Thoracic aorta (tissue), 2 donors: Measurements from ENCODE around the gene UGT1A6. TPM values are rescaled to one million over a fixed set of nuclear protein-coding genes. Genes with fewer than 3 reads are reported as not detected.
"Not testable (repeated sequence)": the region's sequence is repeated elsewhere in the genome, so short reads cannot be mapped to it uniquely, and the experiment has no call there.

ENCODE experiments used
- ATAC-seq: fragments of 150-250 bp; one replicate; pipeline ENCODE4 v1.8.0; 2017; ENCODE audit warnings: low read depth; ENCODE audit not compliant: insufficient number of reproducible peaks, low FRiP score
- DNase-seq: peaks from one replicate; pipeline ENCODE4 v3.0.0-alpha.2; 2020; ENCODE audit warnings: low spot score
- H3K27ac ChIP-seq, 2 donors: fragments of 200-600 bp; sonication (generic); 1 replicate in 1 of 2; 2 replicates in 1 of 2; pipeline ENCODE4 v1.5.1; 2016; ENCODE audit warnings: mild to moderate bottlenecking in 2 of 2, moderate library complexity in 2 of 2
- H3K27me3 ChIP-seq: fragments of 200-600 bp; sonication (generic); replicated peaks from 2 replicates; pipeline ENCODE4 v1.6.0; 2016; ENCODE audit warnings: mild to moderate bottlenecking; ENCODE audit not compliant: insufficient read depth
- H3K36me3 ChIP-seq: fragments of 200-600 bp; sonication (generic); one replicate; pipeline ENCODE4 v1.5.1; 2016
- H3K4me1 ChIP-seq, 2 donors: fragments of 200-600 bp; sonication (generic); 1 replicate in 1 of 2; 2 replicates in 1 of 2; pipeline versions ENCODE4 v1.5.1 to v1.6.0; 2016; ENCODE audit warnings: low read depth in 2 of 2, mild to moderate bottlenecking in 1 of 2; ENCODE audit not compliant: control insufficient read depth in 1 of 2
- H3K4me3 ChIP-seq: fragments of 200-600 bp; sonication (generic); 2 replicates; pipeline ENCODE4 v1.5.1; 2016; ENCODE audit warnings: mild to moderate bottlenecking
- H3K9me3 ChIP-seq: fragments of 200-600 bp; sonication (generic); 2 replicates; pipeline ENCODE4 v1.5.1; 2016
- total RNA-seq, 2 donors: library from RNA; depleted of rRNA; stranded (reverse); fragments of >200 nt; gene quantifications; one replicate each; pipeline versions ENCODE4 v1.1.0 to v1.2.3, GENCODE V29; 2016
- TF ChIP-seq, protein P1 (sequence below): fragments of 200-600 bp; sonication (generic); IDR thresholded peaks from one replicate; pipeline ENCODE4 v1.5.1; 2019; ENCODE audit warnings: antibody characterized with exemption

UGT1A6 gene
- total RNA-seq, 2 donors from 2014 or later, result not detected

DNA sequence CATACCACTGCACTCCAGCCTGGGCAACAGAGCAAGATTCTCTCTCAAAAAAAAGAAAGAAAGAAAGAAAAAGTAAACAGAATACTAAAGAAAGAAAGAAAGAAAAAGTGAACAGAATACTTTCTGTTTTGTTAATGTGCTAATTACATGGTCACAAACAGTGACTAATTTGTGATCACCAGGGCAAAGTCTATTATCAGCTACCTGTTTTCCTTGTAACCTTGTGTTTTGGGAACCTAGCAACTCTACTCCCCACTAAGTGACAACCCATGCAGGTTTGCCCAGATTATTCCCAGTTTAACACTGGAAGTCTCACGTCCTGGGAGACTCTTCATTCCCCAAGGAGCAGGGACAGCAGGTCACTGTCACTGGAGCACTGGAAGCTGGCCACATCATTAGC, 37.6 kb upstream of the UGT1A6 start:
- H3K27me3 ChIP-seq, result no peaks in the 10 kb centered on the region
- H3K4me3 ChIP-seq, result no peak overlapping the region
- no peak overlapping the region for H3K27ac ChIP-seq
- DNase-seq (no peak), ATAC-seq (no peak)
- no peaks in the 10 kb centered on the region for H3K36me3 ChIP-seq
- TF ChIP-seq, protein P1, sequence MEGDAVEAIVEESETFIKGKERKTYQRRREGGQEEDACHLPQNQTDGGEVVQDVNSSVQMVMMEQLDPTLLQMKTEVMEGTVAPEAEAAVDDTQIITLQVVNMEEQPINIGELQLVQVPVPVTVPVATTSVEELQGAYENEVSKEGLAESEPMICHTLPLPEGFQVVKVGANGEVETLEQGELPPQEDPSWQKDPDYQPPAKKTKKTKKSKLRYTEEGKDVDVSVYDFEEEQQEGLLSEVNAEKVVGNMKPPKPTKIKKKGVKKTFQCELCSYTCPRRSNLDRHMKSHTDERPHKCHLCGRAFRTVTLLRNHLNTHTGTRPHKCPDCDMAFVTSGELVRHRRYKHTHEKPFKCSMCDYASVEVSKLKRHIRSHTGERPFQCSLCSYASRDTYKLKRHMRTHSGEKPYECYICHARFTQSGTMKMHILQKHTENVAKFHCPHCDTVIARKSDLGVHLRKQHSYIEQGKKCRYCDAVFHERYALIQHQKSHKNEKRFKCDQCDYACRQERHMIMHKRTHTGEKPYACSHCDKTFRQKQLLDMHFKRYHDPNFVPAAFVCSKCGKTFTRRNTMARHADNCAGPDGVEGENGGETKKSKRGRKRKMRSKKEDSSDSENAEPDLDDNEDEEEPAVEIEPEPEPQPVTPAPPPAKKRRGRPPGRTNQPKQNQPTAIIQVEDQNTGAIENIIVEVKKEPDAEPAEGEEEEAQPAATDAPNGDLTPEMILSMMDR, result no peak
- H3K9me3 ChIP-seq, result no peaks in the 10 kb centered on the region
- H3K4me1 ChIP-seq, result no peaks in the 10 kb centered on the region

GRCh38 chr2:233655943-233656342, 36.7 kb upstream of the UGT1A6 start:
- not testable (repeated sequence) for H3K27me3 ChIP-seq, ATAC-seq, H3K36me3 ChIP-seq, H3K4me3 ChIP-seq, H3K4me1 ChIP-seq, DNase-seq, H3K27ac ChIP-seq, H3K9me3 ChIP-seq

DNA sequence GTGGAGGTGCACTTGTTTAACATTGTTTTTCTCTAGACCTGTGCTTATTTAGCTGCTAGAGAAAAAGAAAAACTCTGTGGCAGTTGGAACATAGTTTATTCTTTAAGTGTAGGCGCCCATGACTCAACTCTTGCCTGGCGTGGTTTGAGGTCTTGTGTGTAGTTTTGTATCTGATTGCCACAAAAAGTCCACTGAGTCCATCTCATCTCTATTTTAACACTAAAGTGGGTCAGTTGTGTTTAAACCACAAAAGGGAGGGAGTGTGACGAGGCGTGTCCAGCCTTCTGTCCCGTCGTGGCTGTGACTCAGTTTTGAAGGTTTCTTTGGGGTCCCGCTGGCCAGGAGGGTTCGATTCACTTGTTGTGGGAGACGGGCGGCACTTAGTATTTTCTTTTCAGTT, 36.2 kb upstream of the UGT1A6 start:
- no peak overlapping the region for H3K4me3 ChIP-seq
- DNase-seq (no peak), ATAC-seq (no peak)
- no peaks in the 10 kb centered on the region for H3K36me3 ChIP-seq
- H3K27me3 ChIP-seq, result no peaks in the 10 kb centered on the region
- no peaks in the 10 kb centered on the region for H3K9me3 ChIP-seq
- TF ChIP-seq, protein P1, result no peak
- no peak overlapping the region for H3K27ac ChIP-seq
- no peaks in the 10 kb centered on the region for H3K4me1 ChIP-seq

DNA sequence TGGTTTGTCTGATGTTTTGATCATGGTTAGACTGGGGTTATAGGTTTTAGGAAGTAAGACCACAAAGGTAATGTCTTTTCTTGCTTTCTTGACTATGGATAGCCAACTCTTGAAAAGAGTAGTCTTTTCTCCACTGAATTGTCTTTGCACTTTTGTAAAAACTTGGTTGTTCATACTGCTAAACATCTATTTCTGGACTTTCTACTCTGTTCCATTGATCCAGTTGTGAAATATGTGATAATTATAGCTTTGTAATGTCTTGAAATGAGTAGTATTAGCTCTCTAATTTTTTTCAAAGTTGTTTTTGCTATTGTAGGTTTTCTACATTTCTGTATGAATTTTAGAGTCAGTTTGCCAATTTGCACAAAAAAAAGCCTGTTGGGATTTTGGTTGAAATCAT, 34.1 kb upstream of the UGT1A6 start:
- DNase-seq, result no peak
- H3K4me3 ChIP-seq, result no peak overlapping the region
- no peaks in the 10 kb centered on the region for H3K36me3 ChIP-seq
- no peak overlapping the region for H3K27ac ChIP-seq
- TF ChIP-seq, protein P1, result no peak
- ATAC-seq, result no peak
- no peaks in the 10 kb centered on the region for H3K27me3 ChIP-seq
- H3K9me3 ChIP-seq, result no peaks in the 10 kb centered on the region
- H3K4me1 ChIP-seq, result no peaks in the 10 kb centered on the region

DNA sequence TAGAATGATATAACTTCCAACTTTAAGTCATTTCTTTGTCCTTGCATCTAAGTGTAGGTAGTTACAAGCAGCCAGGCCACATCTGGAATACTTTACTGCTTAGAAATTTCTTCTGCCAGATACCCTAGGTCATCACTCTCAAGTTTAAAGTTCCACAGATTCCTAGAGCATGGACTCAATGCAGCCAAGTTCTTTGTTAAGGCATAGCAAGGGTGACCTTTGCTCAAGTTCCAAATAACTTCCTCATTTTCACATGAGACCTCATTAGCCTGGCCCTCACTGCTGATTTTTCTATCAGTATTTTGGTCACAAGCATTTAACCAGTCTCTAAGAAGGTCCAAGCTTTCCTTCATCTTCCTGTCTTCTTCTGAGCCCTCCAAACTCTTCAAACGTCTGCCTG, 28.8 kb upstream of the UGT1A6 start:
- Histone ChIP-seq H3K4me1 (no peaks in the 10 kb centered on the region), H3K36me3 (no peaks in the 10 kb centered on the region), H3K9me3 (no peaks in the 10 kb centered on the region), H3K4me3 (no peak overlapping the region), H3K27ac (no peak overlapping the region), H3K27me3 (no peaks in the 10 kb centered on the region)
- TF ChIP-seq, protein P1, result no peak
- no peak for DNase-seq
- ATAC-seq, result no peak

DNA sequence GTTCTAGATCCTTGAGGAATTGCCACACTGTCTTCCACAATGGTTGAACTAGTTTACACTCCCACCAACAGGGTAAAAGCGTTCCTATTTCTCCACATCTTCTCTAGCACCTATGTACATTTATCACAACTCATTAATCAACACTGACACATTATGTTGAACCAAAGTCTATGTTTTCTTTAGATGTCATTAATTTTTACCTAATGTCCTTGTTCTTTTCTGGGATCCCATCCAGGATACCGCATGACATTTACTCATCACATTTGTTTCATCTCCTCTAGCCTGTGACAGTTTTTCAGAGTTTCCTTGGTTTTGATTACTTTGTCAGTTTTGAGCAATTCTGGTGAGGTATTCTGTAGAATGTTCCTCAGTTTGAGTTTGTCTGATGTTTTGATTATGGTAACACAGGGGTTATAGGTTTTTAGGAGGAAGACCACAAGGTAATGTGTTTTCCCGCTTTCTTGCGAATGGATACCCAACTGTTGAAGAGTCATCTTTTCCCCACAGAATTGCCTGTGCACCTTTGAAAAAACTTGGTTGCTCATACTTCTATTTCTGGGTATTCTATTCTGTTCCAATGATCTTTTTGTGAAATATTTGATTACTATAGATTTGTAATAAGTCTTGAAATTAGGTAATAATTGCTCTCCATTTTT, 24.0 kb upstream of the UGT1A6 start:
- no peak for ATAC-seq
- TF ChIP-seq, protein P1, result no peak
- Histone ChIP-seq H3K27ac (no peak overlapping the region), H3K27me3 (no peaks in the 10 kb centered on the region), H3K4me1 (no peaks in the 10 kb centered on the region), H3K36me3 (no peaks in the 10 kb centered on the region), H3K9me3 (no peaks in the 10 kb centered on the region), H3K4me3 (no peak overlapping the region)
- no peak for DNase-seq
